H1 (cell line): ENCODE measurements around the gene SPAG5. TPM values are rescaled to one million over a fixed set of nuclear protein-coding genes. Genes with fewer than 3 reads are reported as not detected.
A peak's percentile ranks its signal among the peaks of the same experiment; 100 is the strongest.

ENCODE experiments used
- CTCF ChIA-PET: fragments of 300-600 bp; sonication (Branson Sonifier 250); formaldehyde crosslinking; loops from one replicate; lab custom pipeline; 2021; ENCODE audit not compliant: partially characterized antibody; lab: Charles Lee
- POLR2A ChIA-PET: fragments of 300-600 bp; sonication (Branson Sonifier 250); formaldehyde crosslinking; loops from one replicate; lab custom pipeline; 2021; ENCODE audit warnings: inconsistent platforms; ENCODE audit not compliant: partially characterized antibody; lab: Charles Lee
- DNase-seq, 2 experiments: peaks; one replicate each; pipeline versions ENCODE4 v3.0.0 to v3.0.0-alpha.2; 2010 to 2022; ENCODE audit warnings: low spot score in 2 of 2, low read depth in 1 of 2, mixed read lengths in 1 of 2
- FAIRE-seq: peaks from 2 replicates; lab custom pipeline; 2011; peaks lifted over from hg19 to GRCh38; lab: Jason Lieb, UNC
- H2AFZ ChIP-seq: 2 replicates; pipeline ENCODE4 v1.8.1; 2012; ENCODE audit warnings: low read length, inconsistent platforms
- H2AK5ac ChIP-seq: 2 replicates; pipeline ENCODE4 v1.6.1; 2013; ENCODE audit warnings: low read depth, low read length
- H2BK120ac ChIP-seq: replicated peaks from 2 replicates; pipeline ENCODE3; 2013; ENCODE audit warnings: low read depth, low read length, inconsistent platforms
- H2BK12ac ChIP-seq: 2 replicates; pipeline ENCODE4 v1.6.1; 2013; ENCODE audit warnings: low read depth, low read length
- H2BK15ac ChIP-seq: 2 replicates; pipeline ENCODE4 v1.6.1; 2013; ENCODE audit warnings: low read length
- H2BK20ac ChIP-seq: 2 replicates; pipeline ENCODE4 v1.6.1; 2013; ENCODE audit warnings: low read length
- H2BK5ac ChIP-seq: 2 replicates; pipeline ENCODE4 v1.6.1; 2013; ENCODE audit warnings: low read depth, low read length
- H3K14ac ChIP-seq: 2 replicates; pipeline ENCODE4 v1.6.1; 2013; ENCODE audit warnings: inconsistent platforms; ENCODE audit not compliant: insufficient read length
- H3K18ac ChIP-seq: 2 replicates; pipeline ENCODE4 v1.6.1; 2013; ENCODE audit warnings: low read length; ENCODE audit errors: extremely low read depth
- H3K23ac ChIP-seq: 2 replicates; pipeline ENCODE4 v1.6.1; 2013; ENCODE audit warnings: inconsistent platforms; ENCODE audit not compliant: insufficient read length
- H3K23me2 ChIP-seq: 2 replicates; pipeline ENCODE4 v1.6.1; 2013; ENCODE audit warnings: low read depth, low read length
- H3K27ac ChIP-seq: 2 replicates; pipeline ENCODE4 v1.6.1; 2011; ENCODE audit warnings: low read depth, low read length, inconsistent platforms
- H3K27me3 ChIP-seq, 4 experiments: replicated peaks in 1 of 4; 1 replicate in 1 of 4; 2 replicates in 3 of 4; pipeline versions ENCODE4 v1.6.1 to v1.8.1; 2011 to 2013; ENCODE audit warnings: low read length in 3 of 4, mild to moderate bottlenecking in 3 of 4, inconsistent platforms in 2 of 4, mixed read lengths in 2 of 4, moderate library complexity in 1 of 4; ENCODE audit not compliant: control insufficient read depth in 3 of 4, insufficient read depth in 3 of 4; ENCODE audit errors: extremely low read depth in 1 of 4
- H3K36me3 ChIP-seq, 4 experiments: 2 replicates each; pipeline versions ENCODE4 v1.6.1 to v1.8.1; 2011 to 2013; ENCODE audit warnings: mild to moderate bottlenecking in 4 of 4, low read length in 3 of 4, moderate library complexity in 2 of 4, control low read depth in 1 of 4, inconsistent platforms in 1 of 4; ENCODE audit not compliant: insufficient read depth in 4 of 4, control insufficient read depth in 2 of 4
- H3K4ac ChIP-seq: replicated peaks from 2 replicates; pipeline ENCODE3; 2013; ENCODE audit warnings: low read length, low read depth, mixed read lengths, inconsistent platforms; ENCODE audit not compliant: insufficient read length
- H3K4me1 ChIP-seq, 4 experiments: replicated peaks in 1 of 4; 1 replicate in 1 of 4; 2 replicates in 3 of 4; pipeline versions ENCODE4 v1.6.1 to v1.8.1; 2011 to 2013; ENCODE audit warnings: low read length in 3 of 4, inconsistent platforms in 2 of 4, mixed read lengths in 1 of 4; ENCODE audit not compliant: insufficient read depth in 4 of 4, control insufficient read depth in 3 of 4
- H3K4me2 ChIP-seq, 2 experiments: 2 replicates each; pipeline versions ENCODE4 v1.6.1 to v1.8.1; 2011 to 2013; ENCODE audit warnings: low read depth in 2 of 2, low read length in 2 of 2, control low read depth in 1 of 2, inconsistent platforms in 1 of 2, mild to moderate bottlenecking in 1 of 2; ENCODE audit not compliant: insufficient read depth in 1 of 2
- H3K4me3 ChIP-seq, 4 experiments: fragments of 200-600, 300-600 bp in 1 of 4; sonication (generic), shearing (Covaris generic), sonication (Bioruptor Twin) in 1 of 4; 2 replicates each; pipeline versions ENCODE4 v1.5.1 to v1.8.1; 2011 to 2016; ENCODE audit warnings: low read length in 4 of 4, low read depth in 3 of 4, control low read depth in 2 of 4, inconsistent platforms in 2 of 4, mild to moderate bottlenecking in 2 of 4, mixed read lengths in 1 of 4, moderate library complexity in 1 of 4; ENCODE audit not compliant: insufficient read depth in 2 of 4; ENCODE audit errors: extremely low read depth in 1 of 4
- H3K56ac ChIP-seq: replicated peaks from 2 replicates; pipeline ENCODE3; 2013; ENCODE audit warnings: low read depth, mild to moderate bottlenecking, mixed read lengths, low read length, inconsistent platforms; ENCODE audit not compliant: insufficient read length
- H3K79me1 ChIP-seq: 2 replicates; pipeline ENCODE4 v1.6.1; 2013; ENCODE audit warnings: low read depth, low read length, control low read depth
- H3K79me2 ChIP-seq, 2 experiments: 2 replicates each; pipeline versions ENCODE4 v1.6.1 to v1.8.1; 2012 to 2013; ENCODE audit warnings: low read length in 2 of 2, mild to moderate bottlenecking in 2 of 2, inconsistent platforms in 1 of 2; ENCODE audit not compliant: insufficient read depth in 2 of 2, control insufficient read depth in 1 of 2
- H3K9ac ChIP-seq, 4 experiments: replicated peaks in 1 of 4; 1 replicate in 1 of 4; 2 replicates in 3 of 4; pipeline versions ENCODE4 v1.6.1 to v1.8.1; 2011 to 2013; ENCODE audit warnings: low read depth in 3 of 4, low read length in 3 of 4, control low read depth in 2 of 4, mild to moderate bottlenecking in 2 of 4, moderate library complexity in 2 of 4, inconsistent platforms in 1 of 4; ENCODE audit errors: extremely low read depth in 1 of 4
- H3K9me3 ChIP-seq, 2 experiments: 2 replicates each; pipeline versions ENCODE4 v1.6.1 to v1.8.1; 2012 to 2013; ENCODE audit warnings: mild to moderate bottlenecking in 2 of 2, moderate library complexity in 2 of 2, control low read depth in 1 of 2, inconsistent platforms in 1 of 2, low read depth in 1 of 2, low read length in 1 of 2, mixed read lengths in 1 of 2; ENCODE audit not compliant: insufficient read depth in 2 of 2
- H4K20me1 ChIP-seq, 2 experiments: replicated peaks in 1 of 2; 2 replicates each; pipeline versions ENCODE3 to v1.8.1; 2011 to 2013; ENCODE audit warnings: inconsistent platforms in 2 of 2, low read length in 2 of 2, mild to moderate bottlenecking in 1 of 2; ENCODE audit not compliant: insufficient read depth in 2 of 2, control insufficient read depth in 1 of 2
- H4K5ac ChIP-seq: 2 replicates; pipeline ENCODE4 v1.6.1; 2013; ENCODE audit warnings: low read length, low read depth, mixed read lengths, inconsistent platforms; ENCODE audit not compliant: insufficient read length
- H4K8ac ChIP-seq: 2 replicates; pipeline ENCODE4 v1.8.0; 2013; ENCODE audit warnings: mild to moderate bottlenecking, moderate library complexity, low read length, inconsistent platforms; ENCODE audit not compliant: insufficient read depth; ENCODE audit errors: extremely low read depth
- H4K91ac ChIP-seq: replicated peaks from 2 replicates; pipeline ENCODE3; 2013; ENCODE audit warnings: low read length, mixed read lengths, inconsistent platforms; ENCODE audit not compliant: insufficient read length
- BACH1 ChIP-seq: IDR thresholded peaks from 2 replicates; pipeline ENCODE4 v1.6.1; 2012; ENCODE audit warnings: low read length, improper control_type of control experiment
- RNF2 ChIP-seq: fragments of 200-900, 300-1000 bp; sonication (generic); IDR thresholded peaks from 2 replicates; pipeline ENCODE4 v1.7.1; 2016; ENCODE audit warnings: borderline replicate concordance, low read depth, mild to moderate bottlenecking, antibody characterized with exemption, low read length; ENCODE audit not compliant: poor library complexity, severe bottlenecking; ENCODE audit errors: missing control alignments
- RXRA ChIP-seq: IDR thresholded peaks from 2 replicates; pipeline ENCODE4 v1.6.1; 2011; ENCODE audit warnings: low read depth, mild to moderate bottlenecking, low read length, moderate library complexity; ENCODE audit not compliant: insufficient read depth
- YY1 ChIP-seq: IDR thresholded peaks from 2 replicates; pipeline ENCODE4 v1.6.1; 2011; ENCODE audit warnings: low read depth, mild to moderate bottlenecking, low read length
- WGBS, 2 experiments: shearing (Covaris generic) in 1 of 2; methylation state at CpG; one replicate each; pipeline versions ENCODE4 v1.1.6 to v1.1.7; 2013 to 2015; ENCODE audit warnings: low lambda C conversion rate in 2 of 2, mixed read lengths in 2 of 2, inconsistent platforms in 1 of 2, low coverage in 1 of 2, missing lambda C conversion rate in 1 of 2; ENCODE audit not compliant: insufficient replicate concordance in 2 of 2, insufficient coverage in 1 of 2, insufficient read length in 1 of 2; ENCODE audit errors: extremely low coverage in 1 of 2, missing lambda C conversion rate in 1 of 2; 5-methylcytosine and 5-hydroxymethylcytosine counted together
- polyA plus RNA-seq, 7 experiments: library from polyadenylated mRNA; depleted of rRNA in 3 of 7; stranded (reverse) in 5 of 7; unstranded in 2 of 7; fragments of >200 nt in 5 of 7; fragments of 200-250 nt in 2 of 7; gene quantifications; 1 replicate in 5 of 7; 2 replicates in 1 of 7; 4 replicates in 1 of 7; pipeline versions ENCODE4 v1.2.1 to v1.2.3, GENCODE V29; 2011 to 2013; ENCODE audit warnings: missing spikeins in 2 of 7, mixed read lengths in 2 of 7
- total RNA-seq: library from RNA; stranded (reverse); fragmentation: NEBNext Ultra II Directional; extraction: Animal tissue kit (Norgen Biotek cat#: 25700); gene quantifications from 2 replicates; pipeline ENCODE4 v1.2.1, GENCODE V29; 2021

The SPAG5 gene
- total and polyA plus RNA-seq, 2 of the 8 experiments (the other 6 are each of a cell fraction or from before 2014, with no cell fraction given) = 57.1 to 129 TPM

- Histone ChIP-seq H2AK5ac (no peak overlapping the region), H3K27ac (no peak overlapping the region), H2BK120ac (no peak overlapping the region), H4K5ac (no peak overlapping the region), H3K4me2 (peak overlapping the region in 1 of 2 experiments; percentile 81; a peak in 2 of 4 replicates), H2BK12ac (no peak overlapping the region), H3K23ac (no peak overlapping the region), H3K27me3 (no peaks in the 10 kb centered on the region; a peak in 1 of 7 replicates), H2BK5ac (no peak overlapping the region), H3K56ac (no peak overlapping the region), H3K9me3 (no peaks in the 10 kb centered on the region), H4K91ac (no peak overlapping the region), H3K4ac (no peak overlapping the region), H4K8ac (no peak overlapping the region), H3K79me1 (peaks cover 7% of the 10 kb centered on the region), H4K20me1 (peaks cover 2 to 12% of the 10 kb centered on the region in 2 experiments), H2AFZ (no peak overlapping the region), H3K4me3 (no peak overlapping the region), H3K4me1 (peaks cover 0 to 16% (median 3%) of the 10 kb centered on the region in 4 experiments; a peak in 4 of 7 replicates), H2BK20ac (no peak overlapping the region), H3K79me2 (peaks cover 0 to 10% of the 10 kb centered on the region in 2 experiments; a peak in 1 of 4 replicates), H3K14ac (no peak overlapping the region), H3K23me2 (peaks cover 7% of the 10 kb centered on the region; the same call in 1 of the 2 replicates), H3K18ac (no peak overlapping the region), H3K36me3 (peaks cover 2 to 26% (median 7%) of the 10 kb centered on the region in 4 experiments; a peak in 5 of 8 replicates), H3K9ac (no peak overlapping the region), H2BK15ac (no peak overlapping the region)
- no peak for FAIRE-seq
- DNase-seq = no peak
- WGBS, 2 experiments = 86% methylated on average over 1 of the region's 1 CpG; no CpG with 5 or more reads in 1 of the 2 experiments
- TF ChIP-seq RXRA (no peak), YY1 (no peak), RNF2 (no peak), BACH1 (no peak)
- ChIA-PET POLR2A (interaction anchor here (0.6 to 3.9 kb wide), 6 partner anchors 9 to 63 kb away, joined by 3 to 23 read pairs (median 4); partner anchors contain the start of gene PIGS), CTCF (interaction anchor here (0.5 to 18.4 kb wide), 16 partner anchors 9 to 233 kb away, joined by 3 to 547 read pairs (median 7); partner anchors contain the start of genes ALDOC, FOXN1 and PIGS)
These were observed 48.0 kb downstream of the SPAG5 start for GRCh38 chr17:28550858-28551257.
